HEK293 (cell line): ENCODE results near the gene STARD3.

ENCODE experiments used
- CTCF ChIA-PET: fragments of 350-600 bp; formaldehyde crosslinking; extraction: SDS; loops from one replicate; lab custom pipeline; 2021; ENCODE audit warnings: antibody characterized with exemption; lab: Yijun Ruan, JAX
- POLR2A ChIA-PET: fragments of 300-600 bp; formaldehyde crosslinking; extraction: SDS; loops from one replicate; lab custom pipeline; 2020; ENCODE audit warnings: antibody characterized with exemption, inconsistent platforms; lab: Yijun Ruan, JAX
- H3K27ac ChIP-seq: fragments of 200-500 bp; sonication (Bioruptor generic); 2 replicates; pipeline ENCODE4 v1.5.1; 2014; ENCODE audit warnings: low read depth, low read length, control low read depth, inconsistent platforms; ENCODE audit errors: extremely low read depth
- H3K36me3 ChIP-seq, 2 experiments: fragments of 200-500 bp in 1 of 2; sonication (Bioruptor generic) in 1 of 2; 1 replicate in 1 of 2; 2 replicates in 1 of 2; pipeline ENCODE4 v1.5.1; 2014 to 2017; ENCODE audit warnings: inconsistent platforms in 2 of 2, low read length in 2 of 2; ENCODE audit not compliant: control insufficient read depth in 2 of 2, insufficient read depth in 1 of 2
- H3K4me1 ChIP-seq: fragments of 200-500 bp; sonication (Bioruptor generic); 2 replicates; pipeline ENCODE4 v1.5.1; 2014; ENCODE audit warnings: mild to moderate bottlenecking, low read length, inconsistent platforms; ENCODE audit not compliant: control insufficient read depth, insufficient read depth
- H3K4me3 ChIP-seq: 2 replicates; pipeline ENCODE4 v1.5.1; 2011; ENCODE audit warnings: low read depth, mild to moderate bottlenecking, control low read depth, low read length, moderate library complexity
- H3K9me3 ChIP-seq: fragments of 200-500 bp; sonication (Bioruptor generic); 2 replicates; pipeline ENCODE4 v1.5.1; 2014; ENCODE audit warnings: low read depth, low read length, inconsistent platforms; ENCODE audit not compliant: control insufficient read depth, insufficient read depth
- BCL11A ChIP-seq: fragments of 450-650 bp; formaldehyde crosslinking; IDR thresholded peaks from 2 replicates; pipeline ENCODE4 v1.5.1; 2016; ENCODE audit warnings: low read depth, missing biosample characterization, missing genetic modification characterization
- HOXA7 ChIP-seq: sonication (generic); formaldehyde crosslinking; IDR thresholded peaks from 2 replicates; pipeline ENCODE4 v1.8.1; 2022; ENCODE audit warnings: missing genetic modification reagents, borderline replicate concordance
- KLF16 ChIP-seq: fragments of 450-650 bp; formaldehyde crosslinking; IDR thresholded peaks from 2 replicates; pipeline ENCODE4 v1.5.1; 2017; ENCODE audit warnings: missing biosample characterization, missing genetic modification characterization
- MEIS1 ChIP-seq: sonication (generic); formaldehyde crosslinking; IDR thresholded peaks from 2 replicates; pipeline ENCODE4 v1.8.1; 2022; ENCODE audit warnings: missing genetic modification reagents, mild to moderate bottlenecking, borderline replicate concordance
- SP3 ChIP-seq: fragments of 450-650 bp; formaldehyde crosslinking; IDR thresholded peaks from 2 replicates; pipeline ENCODE4 v1.5.1; 2016; ENCODE audit warnings: missing biosample characterization, missing genetic modification characterization
- ZBTB8A ChIP-seq: fragments of 450-650 bp; formaldehyde crosslinking; IDR thresholded peaks from 2 replicates; pipeline ENCODE4 v1.5.1; 2016; ENCODE audit warnings: missing biosample characterization, missing genetic modification characterization
- ZFP69B ChIP-seq: fragments of 450-650 bp; formaldehyde crosslinking; IDR thresholded peaks from 2 replicates; pipeline ENCODE4 v1.5.1; 2016; ENCODE audit warnings: missing biosample characterization, missing genetic modification characterization
- ZNF174 ChIP-seq: fragments of 450-650 bp; formaldehyde crosslinking; IDR thresholded peaks from 2 replicates; pipeline ENCODE4 v1.5.0; 2017; ENCODE audit warnings: missing biosample characterization, mild to moderate bottlenecking, missing genetic modification characterization
- ZNF202 ChIP-seq: fragments of 450-650 bp; formaldehyde crosslinking; IDR thresholded peaks from 2 replicates; pipeline ENCODE4 v1.5.1; 2016; ENCODE audit warnings: missing biosample characterization, missing genetic modification characterization, borderline replicate concordance
- ZNF248 ChIP-seq: fragments of 450-650 bp; formaldehyde crosslinking; IDR thresholded peaks from 2 replicates; pipeline ENCODE4 v1.5.1; 2017; ENCODE audit warnings: missing biosample characterization, missing genetic modification characterization
- ZNF335 ChIP-seq: fragments of 450-650 bp; formaldehyde crosslinking; conservative IDR thresholded peaks from 2 replicates; pipeline ENCODE4 v1.5.1; 2016; ENCODE audit warnings: missing biosample characterization, missing genetic modification characterization
- ZNF426 ChIP-seq: fragments of 450-650 bp; formaldehyde crosslinking; IDR thresholded peaks from 2 replicates; pipeline ENCODE4 v1.5.1; 2017; ENCODE audit warnings: missing biosample characterization, missing genetic modification characterization, mild to moderate bottlenecking, inconsistent platforms, moderate library complexity
- ZNF510 ChIP-seq: fragments of 450-650 bp; formaldehyde crosslinking; IDR thresholded peaks from 2 replicates; pipeline ENCODE4 v1.5.1; 2018; ENCODE audit warnings: mild to moderate bottlenecking, missing genetic modification characterization, missing biosample characterization; ENCODE audit not compliant: insufficient replicate concordance
- ZNF621 ChIP-seq: fragments of 450-650 bp; formaldehyde crosslinking; IDR thresholded peaks from 2 replicates; pipeline ENCODE4 v1.5.1; 2017; ENCODE audit warnings: missing biosample characterization, missing genetic modification characterization
- ZNF707 ChIP-seq: fragments of 450-650 bp; formaldehyde crosslinking; IDR thresholded peaks from 2 replicates; pipeline ENCODE4 v1.5.1; 2016; ENCODE audit warnings: missing biosample characterization, missing genetic modification characterization
- ZSCAN23 ChIP-seq: fragments of 450-650 bp; formaldehyde crosslinking; IDR thresholded peaks from 2 replicates; pipeline ENCODE4 v1.5.1; 2016; ENCODE audit warnings: missing biosample characterization, missing genetic modification characterization
- TF ChIP-seq, protein P1 (sequence below): fragments of 450-650 bp; formaldehyde crosslinking; IDR thresholded peaks from 2 replicates; pipeline ENCODE4 v1.5.1; 2016; ENCODE audit warnings: missing biosample characterization, missing genetic modification characterization, low read depth
- TF ChIP-seq, protein P2 (sequence below): fragments of 450-650 bp; formaldehyde crosslinking; IDR thresholded peaks from 2 replicates; pipeline ENCODE4 v1.5.1; 2016; ENCODE audit warnings: missing biosample characterization, missing genetic modification characterization
- TF ChIP-seq, protein P3 (sequence below): fragments of 450-650 bp; IDR thresholded peaks from 2 replicates; pipeline ENCODE4 v1.5.1; 2018; ENCODE audit warnings: missing biosample characterization, mild to moderate bottlenecking, missing genetic modification characterization
- TF ChIP-seq, protein P4 (sequence below): fragments of 450-650 bp; formaldehyde crosslinking; IDR thresholded peaks from 2 replicates; pipeline ENCODE4 v1.5.0; 2017; ENCODE audit warnings: missing biosample characterization, missing genetic modification characterization, borderline replicate concordance
- TF ChIP-seq, protein P5 (sequence below): fragments of 450-650 bp; formaldehyde crosslinking; conservative IDR thresholded peaks from 2 replicates; pipeline ENCODE4 v1.5.1; 2016; ENCODE audit warnings: low read depth, missing biosample characterization, missing genetic modification characterization
- TF ChIP-seq, protein P6 (sequence below): fragments of 450-650 bp; formaldehyde crosslinking; IDR thresholded peaks from 2 replicates; pipeline ENCODE4 v1.5.1; 2017; ENCODE audit warnings: missing biosample characterization, missing genetic modification characterization

The STARD3 gene

DNA sequence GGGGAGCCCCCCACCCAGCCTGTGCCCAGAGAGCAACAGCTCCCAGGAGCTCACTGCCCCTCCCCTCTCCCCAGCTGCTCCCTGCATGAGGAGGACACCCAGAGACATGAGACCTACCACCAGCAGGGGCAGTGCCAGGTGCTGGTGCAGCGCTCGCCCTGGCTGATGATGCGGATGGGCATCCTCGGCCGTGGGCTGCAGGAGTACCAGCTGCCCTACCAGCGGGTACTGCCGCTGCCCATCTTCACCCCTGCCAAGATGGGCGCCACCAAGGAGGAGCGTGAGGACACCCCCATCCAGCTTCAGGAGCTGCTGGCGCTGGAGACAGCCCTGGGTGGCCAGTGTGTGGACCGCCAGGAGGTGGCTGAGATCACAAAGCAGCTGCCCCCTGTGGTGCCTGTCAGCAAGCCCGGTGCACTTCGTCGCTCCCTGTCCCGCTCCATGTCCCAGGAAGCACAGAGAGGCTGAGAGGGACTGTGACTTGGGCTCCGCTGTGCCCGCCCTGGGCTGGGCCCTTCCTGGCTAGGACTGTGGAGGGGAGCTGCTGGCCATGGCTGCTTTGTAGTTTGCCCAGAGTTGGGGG is 28.8 kb downstream of the STARD3 start (continued):
- TF ChIP-seq, protein P1, sequence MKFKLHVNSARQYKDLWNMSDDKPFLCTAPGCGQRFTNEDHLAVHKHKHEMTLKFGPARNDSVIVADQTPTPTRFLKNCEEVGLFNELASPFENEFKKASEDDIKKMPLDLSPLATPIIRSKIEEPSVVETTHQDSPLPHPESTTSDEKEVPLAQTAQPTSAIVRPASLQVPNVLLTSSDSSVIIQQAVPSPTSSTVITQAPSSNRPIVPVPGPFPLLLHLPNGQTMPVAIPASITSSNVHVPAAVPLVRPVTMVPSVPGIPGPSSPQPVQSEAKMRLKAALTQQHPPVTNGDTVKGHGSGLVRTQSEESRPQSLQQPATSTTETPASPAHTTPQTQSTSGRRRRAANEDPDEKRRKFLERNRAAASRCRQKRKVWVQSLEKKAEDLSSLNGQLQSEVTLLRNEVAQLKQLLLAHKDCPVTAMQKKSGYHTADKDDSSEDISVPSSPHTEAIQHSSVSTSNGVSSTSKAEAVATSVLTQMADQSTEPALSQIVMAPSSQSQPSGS (tag by site-specific recombination), result no peak
- no peak for TF ChIP-seq ZNF174 (tag by site-specific recombination)
- TF ChIP-seq, all 188 proteins: peak for 11

DNA sequence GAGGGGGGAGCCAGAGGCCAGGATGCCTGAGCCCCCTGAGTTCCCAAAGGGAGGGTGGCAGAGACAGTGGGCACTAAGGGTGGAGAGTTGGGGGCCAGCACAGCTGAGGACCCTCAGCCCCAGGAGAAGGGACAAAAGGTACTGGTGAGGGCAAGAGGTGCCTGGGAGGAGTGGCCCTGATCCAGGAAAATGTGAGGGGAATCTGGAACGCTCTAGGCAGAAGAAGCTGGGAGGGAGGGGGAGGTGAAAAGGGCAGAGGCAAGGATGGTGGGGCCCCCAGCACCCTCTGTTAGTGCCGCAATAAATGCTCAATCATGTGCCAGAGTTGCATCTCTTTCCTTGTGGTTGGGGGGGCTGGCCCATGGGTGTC is 29.3 kb downstream of the STARD3 start:
- no peaks in the 10 kb centered on the region for H3K9me3 ChIP-seq
- CTCF ChIA-PET, result interaction anchor here (0.6 to 11.6 kb wide), 9 partner anchors 15 to 139 kb away, joined by 3 to 168 read pairs (median 3); partner anchors contain the start of gene PPP1R1B
- H3K27ac ChIP-seq, result no peak overlapping the region
- no peak overlapping the region for H3K4me3 ChIP-seq
- peaks cover 0 to 18% of the 10 kb centered on the region in 2 experiments; a peak in 1 of 3 replicates for H3K36me3 ChIP-seq
- peaks cover 9% of the 10 kb centered on the region for H3K4me1 ChIP-seq
- POLR2A ChIA-PET, result interaction anchor here (0.6 to 1.4 kb wide), 5 partner anchors 10 to 98 kb away, joined by 3 to 5 read pairs (median 3); partner anchors contain the start of gene ERBB2
- TF ChIP-seq MEIS1 (CRISPR knock-in tag) (no peak), ZSCAN23 (no peak), ZNF510 (no peak), ZNF248 (tag by site-specific recombination) (no peak), ZFP69B (tag by site-specific recombination) (peak; percentile 56; the same call in 1 of the 2 replicates), SP3 (tag by site-specific recombination) (no peak), HOXA7 (no peak), ZNF202 (tag by site-specific recombination) (no peak), ZBTB8A (0 out of 2 replicates have a peak, but pooled peaks have one; percentile 33), BCL11A (tag by site-specific recombination) (0 out of 2 replicates have a peak, but pooled peaks have one; percentile 10), ZNF707 (tag by site-specific recombination) (no peak), KLF16 (tag by site-specific recombination) (no peak), ZNF426 (tag by site-specific recombination) (no peak), ZNF335 (tag by site-specific recombination) (peak; percentile 32; the same call in 1 of the 2 replicates), ZNF621 (tag by site-specific recombination) (no peak)
- TF ChIP-seq, protein P2, sequence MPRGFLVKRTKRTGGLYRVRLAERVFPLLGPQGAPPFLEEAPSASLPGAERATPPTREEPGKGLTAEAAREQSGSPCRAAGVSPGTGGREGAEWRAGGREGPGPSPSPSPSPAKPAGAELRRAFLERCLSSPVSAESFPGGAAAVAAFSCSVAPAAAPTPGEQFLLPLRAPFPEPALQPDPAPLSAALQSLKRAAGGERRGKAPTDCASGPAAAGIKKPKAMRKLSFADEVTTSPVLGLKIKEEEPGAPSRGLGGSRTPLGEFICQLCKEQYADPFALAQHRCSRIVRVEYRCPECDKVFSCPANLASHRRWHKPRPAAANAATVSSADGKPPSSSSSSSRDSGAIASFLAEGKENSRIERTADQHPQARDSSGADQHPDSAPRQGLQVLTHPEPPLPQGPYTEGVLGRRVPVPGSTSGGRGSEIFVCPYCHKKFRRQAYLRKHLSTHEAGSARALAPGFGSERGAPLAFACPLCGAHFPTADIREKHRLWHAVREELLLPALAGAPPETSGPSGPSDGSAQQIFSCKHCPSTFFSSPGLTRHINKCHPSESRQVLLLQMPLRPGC (tag by site-specific recombination), result no peak
- TF ChIP-seq, protein P3, sequence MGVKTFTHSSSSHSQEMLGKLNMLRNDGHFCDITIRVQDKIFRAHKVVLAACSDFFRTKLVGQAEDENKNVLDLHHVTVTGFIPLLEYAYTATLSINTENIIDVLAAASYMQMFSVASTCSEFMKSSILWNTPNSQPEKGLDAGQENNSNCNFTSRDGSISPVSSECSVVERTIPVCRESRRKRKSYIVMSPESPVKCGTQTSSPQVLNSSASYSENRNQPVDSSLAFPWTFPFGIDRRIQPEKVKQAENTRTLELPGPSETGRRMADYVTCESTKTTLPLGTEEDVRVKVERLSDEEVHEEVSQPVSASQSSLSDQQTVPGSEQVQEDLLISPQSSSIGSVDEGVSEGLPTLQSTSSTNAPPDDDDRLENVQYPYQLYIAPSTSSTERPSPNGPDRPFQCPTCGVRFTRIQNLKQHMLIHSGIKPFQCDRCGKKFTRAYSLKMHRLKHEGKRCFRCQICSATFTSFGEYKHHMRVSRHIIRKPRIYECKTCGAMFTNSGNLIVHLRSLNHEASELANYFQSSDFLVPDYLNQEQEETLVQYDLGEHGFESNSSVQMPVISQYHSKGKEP (tag by site-specific recombination), result 0 out of 2 replicates have a peak, but pooled peaks have one; percentile 34
- TF ChIP-seq, protein P4, sequence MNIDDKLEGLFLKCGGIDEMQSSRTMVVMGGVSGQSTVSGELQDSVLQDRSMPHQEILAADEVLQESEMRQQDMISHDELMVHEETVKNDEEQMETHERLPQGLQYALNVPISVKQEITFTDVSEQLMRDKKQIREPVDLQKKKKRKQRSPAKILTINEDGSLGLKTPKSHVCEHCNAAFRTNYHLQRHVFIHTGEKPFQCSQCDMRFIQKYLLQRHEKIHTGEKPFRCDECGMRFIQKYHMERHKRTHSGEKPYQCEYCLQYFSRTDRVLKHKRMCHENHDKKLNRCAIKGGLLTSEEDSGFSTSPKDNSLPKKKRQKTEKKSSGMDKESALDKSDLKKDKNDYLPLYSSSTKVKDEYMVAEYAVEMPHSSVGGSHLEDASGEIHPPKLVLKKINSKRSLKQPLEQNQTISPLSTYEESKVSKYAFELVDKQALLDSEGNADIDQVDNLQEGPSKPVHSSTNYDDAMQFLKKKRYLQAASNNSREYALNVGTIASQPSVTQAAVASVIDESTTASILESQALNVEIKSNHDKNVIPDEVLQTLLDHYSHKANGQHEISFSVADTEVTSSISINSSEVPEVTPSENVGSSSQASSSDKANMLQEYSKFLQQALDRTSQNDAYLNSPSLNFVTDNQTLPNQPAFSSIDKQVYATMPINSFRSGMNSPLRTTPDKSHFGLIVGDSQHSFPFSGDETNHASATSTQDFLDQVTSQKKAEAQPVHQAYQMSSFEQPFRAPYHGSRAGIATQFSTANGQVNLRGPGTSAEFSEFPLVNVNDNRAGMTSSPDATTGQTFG (tag by site-specific recombination), result no peak
- TF ChIP-seq, protein P5, sequence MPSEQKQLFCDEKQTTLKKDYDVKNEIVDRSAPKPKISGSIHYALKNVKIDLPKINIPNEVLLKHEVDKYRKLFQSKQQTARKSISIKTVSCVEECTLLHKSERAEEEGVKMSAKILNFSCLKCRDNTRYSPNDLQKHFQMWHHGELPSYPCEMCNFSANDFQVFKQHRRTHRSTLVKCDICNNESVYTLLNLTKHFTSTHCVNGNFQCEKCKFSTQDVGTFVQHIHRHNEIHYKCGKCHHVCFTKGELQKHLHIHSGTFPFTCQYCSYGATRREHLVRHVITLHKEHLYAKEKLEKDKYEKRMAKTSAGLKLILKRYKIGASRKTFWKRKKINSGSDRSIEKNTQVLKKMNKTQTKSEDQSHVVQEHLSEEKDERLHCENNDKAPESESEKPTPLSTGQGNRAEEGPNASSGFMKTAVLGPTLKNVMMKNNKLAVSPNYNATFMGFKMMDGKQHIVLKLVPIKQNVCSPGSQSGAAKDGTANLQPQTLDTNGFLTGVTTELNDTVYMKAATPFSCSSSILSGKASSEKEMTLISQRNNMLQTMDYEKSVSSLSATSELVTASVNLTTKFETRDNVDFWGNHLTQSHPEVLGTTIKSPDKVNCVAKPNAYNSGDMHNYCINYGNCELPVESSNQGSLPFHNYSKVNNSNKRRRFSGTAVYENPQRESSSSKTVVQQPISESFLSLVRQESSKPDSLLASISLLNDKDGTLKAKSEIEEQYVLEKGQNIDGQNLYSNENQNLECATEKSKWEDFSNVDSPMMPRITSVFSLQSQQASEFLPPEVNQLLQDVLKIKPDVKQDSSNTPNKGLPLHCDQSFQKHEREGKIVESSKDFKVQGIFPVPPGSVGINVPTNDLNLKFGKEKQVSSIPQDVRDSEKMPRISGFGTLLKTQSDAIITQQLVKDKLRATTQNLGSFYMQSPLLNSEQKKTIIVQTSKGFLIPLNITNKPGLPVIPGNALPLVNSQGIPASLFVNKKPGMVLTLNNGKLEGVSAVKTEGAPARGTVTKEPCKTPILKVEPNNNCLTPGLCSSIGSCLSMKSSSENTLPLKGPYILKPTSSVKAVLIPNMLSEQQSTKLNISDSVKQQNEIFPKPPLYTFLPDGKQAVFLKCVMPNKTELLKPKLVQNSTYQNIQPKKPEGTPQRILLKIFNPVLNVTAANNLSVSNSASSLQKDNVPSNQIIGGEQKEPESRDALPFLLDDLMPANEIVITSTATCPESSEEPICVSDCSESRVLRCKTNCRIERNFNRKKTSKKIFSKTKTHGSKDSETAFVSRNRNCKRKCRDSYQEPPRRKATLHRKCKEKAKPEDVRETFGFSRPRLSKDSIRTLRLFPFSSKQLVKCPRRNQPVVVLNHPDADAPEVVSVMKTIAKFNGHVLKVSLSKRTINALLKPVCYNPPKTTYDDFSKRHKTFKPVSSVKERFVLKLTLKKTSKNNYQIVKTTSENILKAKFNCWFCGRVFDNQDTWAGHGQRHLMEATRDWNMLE, result no peak
- TF ChIP-seq, protein P6, sequence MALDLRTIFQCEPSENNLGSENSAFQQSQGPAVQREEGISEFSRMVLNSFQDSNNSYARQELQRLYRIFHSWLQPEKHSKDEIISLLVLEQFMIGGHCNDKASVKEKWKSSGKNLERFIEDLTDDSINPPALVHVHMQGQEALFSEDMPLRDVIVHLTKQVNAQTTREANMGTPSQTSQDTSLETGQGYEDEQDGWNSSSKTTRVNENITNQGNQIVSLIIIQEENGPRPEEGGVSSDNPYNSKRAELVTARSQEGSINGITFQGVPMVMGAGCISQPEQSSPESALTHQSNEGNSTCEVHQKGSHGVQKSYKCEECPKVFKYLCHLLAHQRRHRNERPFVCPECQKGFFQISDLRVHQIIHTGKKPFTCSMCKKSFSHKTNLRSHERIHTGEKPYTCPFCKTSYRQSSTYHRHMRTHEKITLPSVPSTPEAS (tag by site-specific recombination), result no peak
